Liver (tissue), 9 donors: ENCODE measurements around the gene TIGD7. TPM values are rescaled to one million over a fixed set of nuclear protein-coding genes. Genes with fewer than 3 reads are reported as not detected.

ENCODE experiments used
- DNase-seq: peaks from one replicate; pipeline ENCODE4 v3.0.0-alpha.2; 2017; ENCODE audit warnings: low spot score
- H3K27ac ChIP-seq, 2 donors: one replicate each; pipeline ENCODE4 v1.7.0; 2013; ENCODE audit warnings: inconsistent platforms in 2 of 2, low read length in 2 of 2, control low read depth in 1 of 2, low read depth in 1 of 2, mild to moderate bottlenecking in 1 of 2
- H3K27me3 ChIP-seq, 4 donors: one replicate each; pipeline versions ENCODE4 v1.6.1 to v1.7.0; 2013; ENCODE audit warnings: low read length in 3 of 4, inconsistent platforms in 1 of 4, mild to moderate bottlenecking in 1 of 4, moderate library complexity in 1 of 4; ENCODE audit not compliant: control insufficient read depth in 4 of 4, insufficient read depth in 4 of 4
- H3K36me3 ChIP-seq, 4 donors: one replicate each; pipeline versions ENCODE4 v1.6.1 to v1.7.0; 2013; ENCODE audit warnings: low read length in 3 of 4, mild to moderate bottlenecking in 3 of 4, low read depth in 1 of 4, moderate library complexity in 1 of 4; ENCODE audit not compliant: control insufficient read depth in 4 of 4, insufficient read depth in 3 of 4
- H3K4me1 ChIP-seq, 4 donors: one replicate each; pipeline versions ENCODE4 v1.6.1 to v1.7.0; 2013; ENCODE audit warnings: low read length in 3 of 4, mild to moderate bottlenecking in 3 of 4, moderate library complexity in 1 of 4; ENCODE audit not compliant: control insufficient read depth in 4 of 4, insufficient read depth in 4 of 4
- H3K4me3 ChIP-seq, 3 donors: one replicate each; pipeline versions ENCODE4 v1.6.1 to v1.7.0; 2013; ENCODE audit warnings: low read length in 3 of 3, control low read depth in 1 of 3, low read depth in 1 of 3, mild to moderate bottlenecking in 1 of 3
- H3K9ac ChIP-seq, 2 donors: one replicate each; pipeline ENCODE4 v1.7.0; 2013; ENCODE audit warnings: low read length in 2 of 2, mild to moderate bottlenecking in 2 of 2, moderate library complexity in 2 of 2, control low read depth in 1 of 2, low read depth in 1 of 2
- H3K9me3 ChIP-seq, 4 donors: one replicate each; pipeline versions ENCODE4 v1.6.1 to v1.7.0; 2013; ENCODE audit warnings: low read length in 3 of 4; ENCODE audit not compliant: control insufficient read depth in 4 of 4
- EGR1 ChIP-seq, 2 donors: IDR thresholded peaks; 2 replicates each; pipeline ENCODE4 v1.6.1; 2016 to 2018; ENCODE audit warnings: antibody characterized with exemption in 2 of 2, low read depth in 2 of 2
- FOXA1 ChIP-seq: IDR thresholded peaks from 2 replicates; pipeline ENCODE4 v1.6.1; 2016; ENCODE audit warnings: antibody characterized with exemption
- FOXA2 ChIP-seq: IDR thresholded peaks from 2 replicates; pipeline ENCODE4 v1.6.1; 2016; ENCODE audit warnings: antibody characterized with exemption
- GABPA ChIP-seq, 2 donors: IDR thresholded peaks in 1 of 2; conservative IDR thresholded peaks in 1 of 2; 2 replicates each; pipeline ENCODE4 v1.6.1; 2016; ENCODE audit warnings: antibody characterized with exemption in 2 of 2, mild to moderate bottlenecking in 1 of 2, moderate library complexity in 1 of 2
- HNF4A ChIP-seq, 2 donors: conservative IDR thresholded peaks; 2 replicates each; pipeline ENCODE4 v1.6.1; 2016; ENCODE audit warnings: antibody characterized with exemption in 2 of 2, mild to moderate bottlenecking in 2 of 2
- HNF4G ChIP-seq: IDR thresholded peaks from 2 replicates; pipeline ENCODE4 v1.6.1; 2016; ENCODE audit warnings: antibody characterized with exemption
- JUND ChIP-seq, 2 donors: IDR thresholded peaks; 2 replicates each; pipeline ENCODE4 v1.6.1; 2016; ENCODE audit warnings: antibody characterized with exemption in 2 of 2
- NR2F2 ChIP-seq: IDR thresholded peaks from 2 replicates; pipeline ENCODE4 v1.6.1; 2016; ENCODE audit warnings: antibody characterized with exemption
- RXRA ChIP-seq, 2 donors: IDR thresholded peaks; 2 replicates each; pipeline ENCODE4 v1.6.1; 2017 to 2018; ENCODE audit warnings: antibody characterized with exemption in 2 of 2, mild to moderate bottlenecking in 1 of 2
- SP1 ChIP-seq: IDR thresholded peaks from 2 replicates; pipeline ENCODE4 v1.6.1; 2018; ENCODE audit warnings: antibody characterized with exemption, mild to moderate bottlenecking
- TAF1 ChIP-seq: conservative IDR thresholded peaks from 2 replicates; pipeline ENCODE4 v1.6.1; 2016; ENCODE audit warnings: antibody characterized with exemption, mild to moderate bottlenecking
- YY1 ChIP-seq: IDR thresholded peaks from 2 replicates; pipeline ENCODE4 v1.6.1; 2016; ENCODE audit warnings: antibody characterized with exemption, mild to moderate bottlenecking
- WGBS: extraction: QIAGEN DNeasy Blood & Tissue Kit; methylation state at CpG from one replicate; pipeline ENCODE4 v1.1.7; 2013; 5-methylcytosine and 5-hydroxymethylcytosine counted together
- polyA plus RNA-seq, 2 donors: library from polyadenylated mRNA; stranded (reverse) in 1 of 2; unstranded in 1 of 2; fragments of 200-250 nt in 1 of 2; fragments of >200 nt in 1 of 2; fragmentation: Nextera tagmentation in 1 of 2; extraction: Ambion mirVana in 1 of 2; gene quantifications; one replicate each; pipeline versions ENCODE4 v1.2.1 to v1.2.3, GENCODE V29; 2013 to 2015
- total RNA-seq, 2 donors: library from RNA; depleted of rRNA; stranded (reverse); fragments of >200 nt; gene quantifications; one replicate each; pipeline ENCODE4 v1.2.3, GENCODE V29; 2014
- TF ChIP-seq, protein P1 (sequence below): IDR thresholded peaks from 2 replicates; pipeline ENCODE4 v1.6.1; 2016; ENCODE audit warnings: antibody characterized with exemption
- TF ChIP-seq, protein P2 (sequence below): IDR thresholded peaks from 2 replicates; pipeline ENCODE4 v1.6.1; 2016; ENCODE audit warnings: antibody characterized with exemption
- TF ChIP-seq, protein P3 (sequence below): IDR thresholded peaks from 2 replicates; pipeline ENCODE4 v1.6.1; 2016; ENCODE audit warnings: antibody characterized with exemption, mild to moderate bottlenecking
- TF ChIP-seq, protein P4 (sequence below): IDR thresholded peaks from 2 replicates; pipeline ENCODE4 v1.6.1; 2016; ENCODE audit warnings: antibody characterized with exemption
- donor health status: healthy.
- donor health status: healthy.
- donor health status: healthy.
- donor health status: healthy.
- donor health status: healthy.

The TIGD7 gene
- total and polyA plus RNA-seq, 4 donors: 0.58 to 2.6 (median 1.3) TPM

DNA sequence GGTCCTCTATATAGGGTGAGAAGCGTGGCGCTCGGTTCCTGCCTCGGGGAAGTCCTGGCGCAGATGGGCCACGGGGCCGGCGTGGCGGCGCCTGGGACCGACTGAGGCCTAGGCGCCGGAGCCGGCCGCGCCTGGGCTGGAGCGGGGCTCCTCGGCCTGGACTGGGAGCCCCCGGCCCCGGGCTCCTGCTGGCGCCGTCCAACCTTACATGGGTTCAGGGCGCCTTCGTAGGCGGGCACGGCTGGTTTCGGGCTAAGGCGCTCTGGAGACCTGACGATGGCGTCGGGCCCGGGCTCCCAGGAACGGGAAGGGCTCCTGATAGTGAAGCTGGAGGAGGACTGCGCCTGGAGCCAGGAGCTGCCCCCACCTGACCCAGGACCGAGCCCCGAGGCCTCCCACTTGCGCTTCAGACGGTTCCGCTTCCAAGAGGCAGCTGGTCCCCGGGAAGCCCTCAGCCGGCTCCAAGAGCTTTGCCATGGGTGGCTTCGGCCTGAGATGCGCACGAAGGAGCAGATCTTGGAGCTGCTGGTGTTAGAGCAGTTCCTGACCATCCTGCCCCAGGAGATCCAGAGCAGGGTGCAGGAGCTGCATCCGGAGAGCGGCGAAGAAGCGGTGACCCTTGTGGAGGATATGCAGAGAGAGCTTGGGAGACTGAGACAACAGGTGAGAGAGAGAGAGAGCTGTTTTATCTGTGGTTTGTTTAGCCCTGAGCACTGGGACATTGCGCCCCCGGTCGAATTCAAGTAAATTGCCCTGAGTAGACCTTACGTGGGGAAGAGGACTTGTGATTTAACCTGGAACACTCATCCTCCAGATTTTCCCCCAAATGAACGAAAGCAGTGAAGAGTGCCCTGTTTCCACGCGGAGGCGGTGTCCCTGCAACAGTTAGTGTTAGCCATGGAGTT lies 21.4 kb downstream of the TIGD7 start:
- TF ChIP-seq JUND (IDR thresholded peaks at IDR 0.05) (no peak), NR2F2 (no peak), HNF4G (no peak), EGR1 (IDR thresholded peaks at IDR 0.05; ENCODE audit: low read depth in 2 of 2) (no peak), FOXA1 (no peak), HNF4A (conservative IDR thresholded peaks at IDR 0.05) (no peak), SP1 (no peak)
- TF ChIP-seq, protein P1, sequence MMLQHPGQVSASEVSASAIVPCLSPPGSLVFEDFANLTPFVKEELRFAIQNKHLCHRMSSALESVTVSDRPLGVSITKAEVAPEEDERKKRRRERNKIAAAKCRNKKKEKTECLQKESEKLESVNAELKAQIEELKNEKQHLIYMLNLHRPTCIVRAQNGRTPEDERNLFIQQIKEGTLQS: no peak
- TF ChIP-seq, protein P2, sequence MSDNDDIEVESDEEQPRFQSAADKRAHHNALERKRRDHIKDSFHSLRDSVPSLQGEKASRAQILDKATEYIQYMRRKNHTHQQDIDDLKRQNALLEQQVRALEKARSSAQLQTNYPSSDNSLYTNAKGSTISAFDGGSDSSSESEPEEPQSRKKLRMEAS: no peak
- TF ChIP-seq, protein P3, sequence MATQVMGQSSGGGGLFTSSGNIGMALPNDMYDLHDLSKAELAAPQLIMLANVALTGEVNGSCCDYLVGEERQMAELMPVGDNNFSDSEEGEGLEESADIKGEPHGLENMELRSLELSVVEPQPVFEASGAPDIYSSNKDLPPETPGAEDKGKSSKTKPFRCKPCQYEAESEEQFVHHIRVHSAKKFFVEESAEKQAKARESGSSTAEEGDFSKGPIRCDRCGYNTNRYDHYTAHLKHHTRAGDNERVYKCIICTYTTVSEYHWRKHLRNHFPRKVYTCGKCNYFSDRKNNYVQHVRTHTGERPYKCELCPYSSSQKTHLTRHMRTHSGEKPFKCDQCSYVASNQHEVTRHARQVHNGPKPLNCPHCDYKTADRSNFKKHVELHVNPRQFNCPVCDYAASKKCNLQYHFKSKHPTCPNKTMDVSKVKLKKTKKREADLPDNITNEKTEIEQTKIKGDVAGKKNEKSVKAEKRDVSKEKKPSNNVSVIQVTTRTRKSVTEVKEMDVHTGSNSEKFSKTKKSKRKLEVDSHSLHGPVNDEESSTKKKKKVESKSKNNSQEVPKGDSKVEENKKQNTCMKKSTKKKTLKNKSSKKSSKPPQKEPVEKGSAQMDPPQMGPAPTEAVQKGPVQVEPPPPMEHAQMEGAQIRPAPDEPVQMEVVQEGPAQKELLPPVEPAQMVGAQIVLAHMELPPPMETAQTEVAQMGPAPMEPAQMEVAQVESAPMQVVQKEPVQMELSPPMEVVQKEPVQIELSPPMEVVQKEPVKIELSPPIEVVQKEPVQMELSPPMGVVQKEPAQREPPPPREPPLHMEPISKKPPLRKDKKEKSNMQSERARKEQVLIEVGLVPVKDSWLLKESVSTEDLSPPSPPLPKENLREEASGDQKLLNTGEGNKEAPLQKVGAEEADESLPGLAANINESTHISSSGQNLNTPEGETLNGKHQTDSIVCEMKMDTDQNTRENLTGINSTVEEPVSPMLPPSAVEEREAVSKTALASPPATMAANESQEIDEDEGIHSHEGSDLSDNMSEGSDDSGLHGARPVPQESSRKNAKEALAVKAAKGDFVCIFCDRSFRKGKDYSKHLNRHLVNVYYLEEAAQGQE: no peak
- 5% methylated on average over 56 of the region's 56 CpGs for WGBS
- DNase-seq: no peak
- H3K9ac ChIP-seq: peak overlapping the region; percentile 68 to 73
- H3K36me3 ChIP-seq: peaks cover 8 to 30% (median 27%) of the 10 kb centered on the region in 4 donors
- peaks cover 4 to 21% (median 19%) of the 10 kb centered on the region in 4 donors for H3K4me1 ChIP-seq
- H3K4me3 ChIP-seq: peak overlapping the region; percentile 84 to 93 (median 85)
- no peaks in the 10 kb centered on the region for H3K27me3 ChIP-seq
- H3K27ac ChIP-seq: peak overlapping the region; percentile 98
- H3K9me3 ChIP-seq: peaks cover 9 to 15% (median 13%) of the 10 kb centered on the region in 4 donors

DNA sequence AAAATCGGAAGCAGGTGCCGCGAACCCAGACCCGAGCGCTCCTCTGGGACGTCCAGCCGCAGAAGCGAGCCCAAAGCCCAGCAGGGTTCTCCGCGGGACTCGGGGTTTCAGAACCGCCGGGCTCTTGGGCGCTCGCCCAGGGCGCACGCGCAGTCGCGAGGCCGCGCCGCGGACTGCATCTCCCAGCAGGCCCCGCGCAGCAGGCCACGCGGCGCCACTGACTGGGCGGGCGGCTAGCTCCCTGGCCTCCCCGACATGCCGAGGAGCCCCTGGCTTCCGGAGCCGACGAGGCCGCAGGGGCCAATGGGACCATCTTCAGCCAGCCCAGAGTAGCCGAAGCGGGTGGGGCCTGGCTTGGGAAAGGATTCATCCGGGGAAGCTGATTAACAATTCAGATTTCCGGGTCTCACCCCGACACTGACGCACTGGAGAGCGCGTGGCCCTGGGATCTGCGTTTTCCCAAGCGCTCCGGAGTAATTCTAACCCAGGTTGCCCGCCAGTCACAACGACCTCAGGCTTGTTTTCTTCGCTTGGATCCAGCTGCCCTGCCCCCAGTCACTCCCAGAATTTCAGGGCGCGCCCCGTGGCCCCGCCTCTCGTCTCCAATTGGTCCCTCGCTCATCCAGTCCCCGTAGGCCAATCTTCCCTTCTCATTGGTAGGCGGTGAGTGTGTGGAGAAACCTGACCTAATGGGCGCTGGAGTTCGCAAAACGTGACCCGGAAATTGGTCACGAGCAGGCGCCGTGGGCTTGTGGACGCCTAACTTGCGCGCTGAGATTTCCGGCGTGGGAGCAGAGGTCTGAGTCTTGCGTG lies 22.3 kb downstream of the TIGD7 start, which contains the start of gene ZNF263:
Gene ZNF263, plus strand, starts transcription at position 762 of the 813 bp plus-strand sequence. CDS start 328 bp downstream, outside the sequence.
- peak within 1 kb of the TSS; percentile 98 for H3K27ac ChIP-seq
- peak within 1 kb of the TSS; percentile 84 to 93 (median 85) for H3K4me3 ChIP-seq
- peak; percentile 95 for DNase-seq
- peak within 1 kb of the TSS; percentile 70 to 91 for H3K9ac ChIP-seq
- under 1% methylated on average over 72 of the region's 72 CpGs for WGBS
- H3K27me3 ChIP-seq: no peaks in the 10 kb centered on the region
- peaks cover 8 to 23% (median 20%) of the 10 kb centered on the region in 4 donors for H3K36me3 ChIP-seq
- H3K4me1 ChIP-seq: peaks cover 4 to 21% (median 19%) of the 10 kb centered on the region in 4 donors
- H3K9me3 ChIP-seq: peaks cover 3 to 13% (median 8%) of the 10 kb centered on the region in 4 donors
- TF ChIP-seq SP1 (peak; percentile 88), TAF1 (no peak), HNF4G (no peak), NR2F2 (peak; percentile 99), FOXA2 (no peak), FOXA1 (peak; percentile 27), HNF4A (conservative IDR thresholded peaks at IDR 0.05) (peak; percentile 57 to 59), JUND (IDR thresholded peaks at IDR 0.05) (peak in 1 of 2 donors; percentile 42), GABPA (IDR thresholded peaks at IDR 0.05 in 1 of 2, conservative IDR thresholded peaks at IDR 0.05 in 1 of 2) (peak; percentile 80 to 94), YY1 (peak; percentile 92), RXRA (IDR thresholded peaks at IDR 0.05) (peak; percentile 63 to 67), EGR1 (IDR thresholded peaks at IDR 0.05; ENCODE audit: low read depth in 2 of 2) (peak; percentile 29 to 35)
- TF ChIP-seq, protein P2: peak; percentile 90
- TF ChIP-seq, protein P3: peak; percentile 34
- TF ChIP-seq, protein P4, sequence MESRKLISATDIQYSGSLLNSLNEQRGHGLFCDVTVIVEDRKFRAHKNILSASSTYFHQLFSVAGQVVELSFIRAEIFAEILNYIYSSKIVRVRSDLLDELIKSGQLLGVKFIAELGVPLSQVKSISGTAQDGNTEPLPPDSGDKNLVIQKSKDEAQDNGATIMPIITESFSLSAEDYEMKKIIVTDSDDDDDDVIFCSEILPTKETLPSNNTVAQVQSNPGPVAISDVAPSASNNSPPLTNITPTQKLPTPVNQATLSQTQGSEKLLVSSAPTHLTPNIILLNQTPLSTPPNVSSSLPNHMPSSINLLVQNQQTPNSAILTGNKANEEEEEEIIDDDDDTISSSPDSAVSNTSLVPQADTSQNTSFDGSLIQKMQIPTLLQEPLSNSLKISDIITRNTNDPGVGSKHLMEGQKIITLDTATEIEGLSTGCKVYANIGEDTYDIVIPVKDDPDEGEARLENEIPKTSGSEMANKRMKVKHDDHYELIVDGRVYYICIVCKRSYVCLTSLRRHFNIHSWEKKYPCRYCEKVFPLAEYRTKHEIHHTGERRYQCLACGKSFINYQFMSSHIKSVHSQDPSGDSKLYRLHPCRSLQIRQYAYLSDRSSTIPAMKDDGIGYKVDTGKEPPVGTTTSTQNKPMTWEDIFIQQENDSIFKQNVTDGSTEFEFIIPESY: peak; percentile 46
- TF ChIP-seq, protein P1: peak; percentile 37
